HCT116 (cell line): ENCODE results near the gene NSMCE1.

Experiments used
- ATF3 ChIP-seq: IDR thresholded peaks from 2 replicates; pipeline ENCODE4 v1.6.1; 2012
- CTCF ChIP-seq, 3 experiments: fragments of 200-600 bp in 1 of 3; sonication (generic) in 1 of 3; IDR thresholded peaks in 2 of 3; conservative IDR thresholded peaks in 1 of 3; 2 replicates each; pipeline ENCODE4 v1.5.1; 2012 to 2017; ENCODE audit warnings: low read depth in 2 of 3, low read length in 2 of 3, antibody characterized with exemption in 1 of 3, borderline replicate concordance in 1 of 3, control low read depth in 1 of 3, mild to moderate bottlenecking in 1 of 3, mixed read lengths in 1 of 3, mixed run types in 1 of 3, moderate library complexity in 1 of 3; ENCODE audit not compliant: insufficient read depth in 1 of 3
- POLR2A ChIP-seq: IDR thresholded peaks from 2 replicates; pipeline ENCODE4 v1.7.0; 2011; ENCODE audit warnings: borderline replicate concordance; ENCODE audit not compliant: insufficient read depth, insufficient read length; ENCODE audit errors: extremely low read depth
- REST ChIP-seq: IDR thresholded peaks from 2 replicates; pipeline ENCODE4 v1.6.1; 2012; ENCODE audit warnings: low read depth
- TCF7L2 ChIP-seq: IDR thresholded peaks from 2 replicates; pipeline ENCODE4 v1.7.0; 2011; ENCODE audit warnings: borderline replicate concordance, inconsistent platforms; ENCODE audit not compliant: insufficient read depth, insufficient read length; ENCODE audit errors: extremely low read depth
- ZFX ChIP-seq: fragments of 450-650 bp; IDR thresholded peaks from 2 replicates; pipeline ENCODE4 v1.6.1; 2017

- TF ChIP-seq ATF3: no peak
- TF ChIP-seq REST: no peak
- TF ChIP-seq ZFX: no peak
- no peak for TF ChIP-seq TCF7L2
- TF ChIP-seq POLR2A: no peak
- peak in 1 of 3 experiments; percentile 10; a peak in 1 of 6 replicates for TF ChIP-seq CTCF (IDR thresholded peaks at IDR 0.05 in 2 of 3, conservative IDR thresholded peaks at IDR 0.05 in 1 of 3; ENCODE audit: borderline replicate concordance in 1 of 3, insufficient read depth in 1 of 3, low read depth in 2 of 3, low read length in 2 of 3)
These were observed 42.8 kb downstream of the NSMCE1 start for GRCh38 chr16:27225536-27226360.
